GM19099 (cell line): ENCODE data around the gene PHLDA2.

Source experiments
- POLR2A ChIP-seq: IDR thresholded peaks from 3 replicates; pipeline ENCODE4 v1.6.1; 2011; ENCODE audit warnings: low read depth; ENCODE audit not compliant: insufficient read length; ENCODE audit errors: extremely low read depth

PHLDA2 gene

DNA sequence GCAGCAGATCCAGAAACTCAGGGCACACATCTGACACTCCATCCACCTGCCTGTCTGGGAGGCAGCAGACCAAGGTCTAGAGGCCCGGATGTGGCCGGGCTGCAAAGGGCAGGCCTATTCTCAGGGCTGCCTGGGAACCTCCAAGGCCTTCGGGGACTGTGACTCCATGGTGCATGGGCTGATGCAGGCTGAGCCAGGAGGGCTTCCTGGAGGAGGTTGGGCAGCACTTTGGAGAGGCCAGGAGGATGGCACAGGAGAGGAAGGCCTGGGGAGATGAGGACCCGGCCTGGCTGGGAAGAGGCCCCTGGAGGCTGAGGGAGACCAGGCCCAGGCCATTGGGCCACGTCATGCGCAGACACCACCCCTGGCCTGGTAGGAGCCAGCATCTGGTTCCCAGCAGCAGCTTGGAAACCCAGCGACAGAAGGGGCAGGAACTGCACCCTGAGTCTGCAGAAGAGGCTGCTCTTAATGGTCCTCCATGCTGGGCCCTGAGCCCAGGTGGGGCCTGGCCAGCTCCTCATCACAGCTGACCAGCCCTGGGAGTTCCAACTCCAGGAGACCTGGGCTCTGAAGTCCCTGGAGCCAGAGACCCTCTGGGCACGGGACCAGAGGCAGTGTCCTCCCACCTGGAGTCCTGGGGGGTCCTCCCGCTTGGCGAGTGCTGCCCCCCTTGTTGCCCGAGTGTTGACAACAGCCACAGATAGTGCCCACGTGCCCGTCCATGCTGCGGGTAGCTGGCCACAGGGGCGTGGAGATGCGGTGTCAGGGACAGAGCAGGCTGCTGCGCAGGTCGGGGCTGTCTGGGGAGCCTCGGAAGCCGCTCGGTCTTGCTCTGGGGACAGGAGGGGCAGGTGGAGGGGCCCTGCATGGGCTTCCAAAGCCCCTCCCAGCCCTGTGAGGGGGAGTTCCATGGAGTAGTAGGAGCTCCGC is 5.5 kb downstream of the PHLDA2 start:
- TF ChIP-seq POLR2A: no peak

DNA sequence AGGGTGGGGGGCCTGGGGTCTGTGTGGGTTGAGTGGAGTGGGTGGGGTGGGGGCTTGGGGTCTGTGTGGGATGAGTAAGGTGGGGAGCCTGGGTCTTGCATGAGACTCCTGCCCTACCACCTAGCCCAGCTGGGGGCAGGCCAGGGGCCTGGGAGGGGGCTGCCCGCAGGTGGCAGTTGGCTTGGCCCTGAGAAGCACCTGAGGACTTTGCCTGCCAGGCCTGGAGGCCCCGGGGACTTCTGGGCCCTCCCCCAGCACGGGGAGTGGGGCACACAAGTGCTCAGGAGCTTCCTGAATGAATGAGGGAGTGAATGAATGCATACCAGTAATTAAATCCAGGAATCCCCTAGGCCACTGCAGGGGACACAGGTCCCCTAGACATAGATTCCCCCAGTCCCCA is 6.6 kb downstream of the PHLDA2 start:
- TF ChIP-seq POLR2A: no peak

- no peak for TF ChIP-seq POLR2A
These were observed 7.3 kb downstream of the PHLDA2 start for GRCh38 chr11:2921742-2922493.

DNA sequence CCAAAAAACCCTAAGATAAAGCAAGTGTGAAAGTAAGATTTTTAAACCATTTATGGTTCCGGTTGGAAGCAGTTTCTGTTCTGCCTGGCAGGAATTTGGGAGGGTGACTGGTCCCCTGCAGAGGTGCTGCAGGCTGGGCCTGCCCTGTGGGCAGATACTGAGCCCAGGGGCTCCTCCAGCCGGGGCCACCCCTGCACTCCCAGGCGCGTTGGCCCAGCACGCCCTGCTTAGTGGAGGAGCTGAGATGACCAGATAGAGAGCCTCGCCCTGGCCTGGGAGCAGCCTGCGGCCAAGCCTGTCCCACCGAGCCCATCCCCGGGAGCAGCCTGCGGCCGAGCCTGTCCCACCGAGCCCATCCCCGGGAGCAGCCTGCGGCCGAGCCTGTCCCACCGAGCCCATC is 8.0 kb downstream of the PHLDA2 start:
- no peak for TF ChIP-seq POLR2A

DNA sequence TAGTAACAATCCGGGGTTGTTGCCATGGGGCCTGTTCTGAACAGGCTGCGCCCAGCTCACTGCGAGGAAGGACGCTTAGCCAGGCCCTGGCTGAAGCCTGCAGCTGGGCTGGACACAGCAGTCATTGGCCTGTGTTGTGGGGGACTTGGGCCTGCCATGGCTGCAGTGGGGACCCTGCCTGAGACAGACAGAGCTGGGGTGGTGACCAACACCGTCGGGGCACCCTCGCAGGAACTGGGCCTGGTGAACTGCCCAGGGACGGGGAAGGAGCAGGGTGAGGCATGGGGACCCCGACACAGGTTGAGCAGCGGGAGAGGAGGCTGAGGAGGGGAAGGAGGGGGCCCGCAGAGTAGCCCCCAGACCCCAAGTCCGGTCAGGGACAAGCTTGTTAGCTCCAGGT is 8.9 kb downstream of the PHLDA2 start:
- TF ChIP-seq POLR2A: no peak

GRCh38 chr11:2919837-2920236 is 9.4 kb downstream of the PHLDA2 start:
- no peak for TF ChIP-seq POLR2A

GRCh38 chr11:2919188-2919587 is 10.0 kb downstream of the PHLDA2 start:
- TF ChIP-seq POLR2A: no peak

DNA sequence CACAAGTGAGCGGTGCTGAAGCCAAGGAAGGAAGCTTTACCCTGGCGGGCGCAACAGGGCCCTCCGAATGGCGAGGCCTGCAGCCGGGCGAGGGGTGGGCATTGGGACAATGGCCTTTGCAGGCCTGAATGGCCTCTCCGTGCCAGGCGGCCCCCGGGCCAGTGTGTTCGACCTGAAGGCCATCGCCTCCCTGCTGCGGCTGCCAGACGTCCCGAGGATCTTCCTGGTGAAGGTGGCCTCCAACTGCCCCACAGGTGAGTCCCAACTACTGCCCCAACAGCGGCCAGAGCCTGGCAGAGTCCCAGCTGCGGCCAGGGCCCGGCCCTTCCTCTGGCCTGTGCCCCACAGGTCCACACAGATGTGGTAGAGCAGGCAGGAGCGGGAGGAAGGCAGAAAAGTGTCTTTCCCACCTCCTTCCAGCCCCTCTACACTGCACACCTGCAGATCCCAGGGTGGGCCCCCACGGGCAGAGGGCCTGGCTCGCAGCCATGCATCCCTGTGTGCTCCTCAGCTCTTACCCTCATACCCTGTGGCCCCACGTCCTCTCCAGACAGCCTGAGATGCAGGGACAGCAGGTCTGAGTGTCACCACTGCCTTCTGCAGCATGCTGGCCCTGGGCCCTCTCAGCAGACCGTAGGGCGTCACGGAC is 11.3 kb downstream of the PHLDA2 start:
- TF ChIP-seq POLR2A: no peak

GRCh38 chr11:2916892-2917645 is 12.2 kb downstream of the PHLDA2 start:
- no peak for TF ChIP-seq POLR2A

- no peak for TF ChIP-seq POLR2A
These were observed 12.9 kb downstream of the PHLDA2 start for GRCh38 chr11:2916114-2916891.

DNA sequence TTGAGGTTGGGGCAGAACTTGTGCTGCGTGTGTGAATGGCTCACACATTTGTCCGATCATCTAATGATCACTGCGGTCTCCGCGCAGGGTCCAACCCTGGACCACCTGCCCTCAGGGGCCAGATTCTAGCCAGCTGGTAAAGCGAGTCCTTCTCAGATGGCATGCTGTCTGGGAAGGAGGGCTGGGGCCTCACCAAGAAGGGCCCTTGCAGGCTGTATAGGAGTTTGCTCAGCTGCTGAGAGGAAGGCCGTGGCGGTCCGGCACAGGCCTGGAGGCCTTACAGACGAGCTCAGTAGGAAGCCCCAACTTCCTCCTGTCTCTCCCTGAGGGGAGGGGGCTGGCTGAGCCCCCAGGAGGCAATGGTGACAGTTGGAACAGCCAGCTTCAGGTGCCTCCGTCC is 13.7 kb downstream of the PHLDA2 start:
- TF ChIP-seq POLR2A: no peak

DNA sequence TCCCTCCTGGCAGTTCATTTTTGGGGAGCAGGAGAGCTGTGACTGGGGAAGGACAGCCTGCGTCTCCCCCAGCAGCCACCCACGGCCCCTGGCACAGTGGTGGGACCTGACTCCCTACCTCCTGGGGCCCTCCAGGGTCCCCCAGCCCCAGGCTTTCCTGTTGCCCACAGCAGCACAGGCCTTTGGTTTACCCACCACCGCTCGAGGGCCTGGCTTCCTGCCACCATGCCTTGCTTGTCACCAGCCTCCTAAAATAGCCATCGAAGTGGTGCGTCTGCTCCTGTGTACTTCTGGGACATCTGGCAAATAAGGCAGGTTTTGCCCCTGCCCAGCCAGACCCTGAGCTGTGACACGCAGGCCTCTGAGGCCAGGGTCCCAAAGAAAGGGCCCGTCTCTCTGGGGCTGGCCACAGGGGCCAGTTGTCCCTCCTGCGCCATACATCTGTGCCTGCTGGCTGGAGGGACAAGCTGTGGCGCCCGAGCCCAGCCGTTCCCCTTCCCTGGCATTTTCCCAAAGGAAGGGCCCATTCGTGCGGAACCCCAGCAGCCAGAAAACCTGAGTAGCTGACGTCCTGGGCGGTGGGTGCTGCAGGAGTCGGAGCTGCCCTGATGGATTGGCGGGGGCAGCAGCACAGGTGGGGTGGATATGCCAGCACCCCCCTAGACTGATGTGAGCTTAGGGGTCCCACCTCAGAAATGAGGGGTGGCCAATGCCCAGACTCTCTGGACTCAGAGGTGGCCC is 14.6 kb downstream of the PHLDA2 start:
- TF ChIP-seq POLR2A: no peak

DNA sequence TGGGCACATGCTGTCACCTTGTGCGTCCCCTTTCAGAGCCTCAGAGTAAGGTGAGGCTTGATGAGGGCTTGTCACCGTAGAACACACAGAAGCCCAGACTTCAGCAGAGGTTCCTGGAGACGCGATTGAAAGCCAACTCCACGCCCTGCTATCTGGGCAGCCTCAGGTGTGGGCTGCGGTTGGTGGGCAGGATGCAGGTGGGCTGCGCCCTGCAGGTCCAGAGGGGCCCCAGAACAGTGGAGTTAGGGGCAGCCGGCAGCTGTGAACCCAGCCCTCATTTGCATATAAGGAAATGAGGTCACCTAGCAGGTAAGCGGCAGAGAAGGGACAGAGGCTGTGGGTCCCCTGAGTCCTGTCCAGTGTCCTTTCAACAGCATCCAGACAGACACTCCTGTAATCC is 15.4 kb downstream of the PHLDA2 start:
- TF ChIP-seq POLR2A: no peak
